SU-DHL-6 (cell line): ENCODE results near the gene SUPT4H1.
A peak's percentile ranks its signal among the peaks of the same experiment; 100 is the strongest.

ENCODE experiments used
- H2AFZ ChIP-seq: fragments of 200-600 bp; sonication (generic); 2 replicates; pipeline ENCODE4 v1.6.1; 2014; ENCODE audit warnings: low read depth, mild to moderate bottlenecking, moderate library complexity, mixed read lengths, antibody characterized with exemption, low read length; ENCODE audit not compliant: severe bottlenecking
- H3F3A ChIP-seq: fragments of 200-600 bp; shearing (Covaris generic); 2 replicates; pipeline ENCODE4 v1.6.0; 2016; ENCODE audit warnings: antibody characterized with exemption, mild to moderate bottlenecking; ENCODE audit not compliant: insufficient read depth
- H3K27ac ChIP-seq: fragments of 200-600 bp; sonication (generic); 2 replicates; pipeline ENCODE4 v1.5.1; 2016; ENCODE audit warnings: low read depth, mild to moderate bottlenecking, low read length, moderate library complexity, mixed read lengths
- H3K27me3 ChIP-seq: fragments of 200-600 bp; sonication (generic), shearing (Covaris generic); 2 replicates; pipeline ENCODE4 v1.6.0; 2014; ENCODE audit warnings: mild to moderate bottlenecking, low read length
- H3K36me3 ChIP-seq: fragments of 200-600 bp; sonication (generic); 2 replicates; pipeline ENCODE4 v1.6.1; 2014; ENCODE audit warnings: mild to moderate bottlenecking, low read length, mixed read lengths
- H3K4me2 ChIP-seq: fragments of 300-600, 200-600 bp; shearing (Covaris generic), sonication (generic); 2 replicates; pipeline ENCODE4 v1.6.0; 2014; ENCODE audit warnings: low read length, low read depth, mild to moderate bottlenecking; ENCODE audit not compliant: poor library complexity, severe bottlenecking
- H3K4me3 ChIP-seq: fragments of 200-600 bp; sonication (generic); 2 replicates; pipeline ENCODE4 v1.5.1; 2014; ENCODE audit warnings: antibody characterized with exemption, low read length, mild to moderate bottlenecking, mixed read lengths; ENCODE audit not compliant: insufficient read depth, poor library complexity, severe bottlenecking
- H3K79me2 ChIP-seq: fragments of 200-600 bp; sonication (generic); 2 replicates; pipeline ENCODE4 v1.6.1; 2014; ENCODE audit warnings: mild to moderate bottlenecking, low read length, moderate library complexity; ENCODE audit not compliant: insufficient read depth
- H3K9ac ChIP-seq: fragments of 200-600 bp; sonication (generic); 2 replicates; pipeline ENCODE4 v1.7.0; 2014; ENCODE audit warnings: mild to moderate bottlenecking, low read length
- H3K9me2 ChIP-seq: fragments of 200-600 bp; sonication (generic); replicated peaks from 2 replicates; pipeline ENCODE4 v1.6.1; 2014; ENCODE audit warnings: low read length; ENCODE audit not compliant: insufficient read depth
- H3K9me3 ChIP-seq: fragments of 200-600 bp; sonication (generic); 2 replicates; pipeline ENCODE4 v1.6.1; 2014; ENCODE audit warnings: low read length, mixed read lengths; ENCODE audit not compliant: insufficient read depth
- H4K20me1 ChIP-seq: fragments of 200-600 bp; sonication (generic); 2 replicates; pipeline ENCODE4 v1.6.1; 2014; ENCODE audit warnings: low read depth, mild to moderate bottlenecking, antibody characterized with exemption, low read length, moderate library complexity, mixed read lengths
- EZH2phosphoT487 ChIP-seq: fragments of 200-600 bp; sonication (generic), shearing (Covaris generic); conservative IDR thresholded peaks from 2 replicates; pipeline ENCODE4 v1.6.1; 2018; ENCODE audit warnings: mild to moderate bottlenecking, antibody characterized with exemption, low read length, moderate library complexity, mixed read lengths
- TF ChIP-seq, protein P1 (sequence below): fragments of 200-600 bp; sonication (generic); IDR thresholded peaks from one replicate; pipeline ENCODE4 v1.5.1; 2017; ENCODE audit warnings: antibody characterized with exemption, mild to moderate bottlenecking, low read length, moderate library complexity; ENCODE audit not compliant: insufficient read depth, poor library complexity, severe bottlenecking

SUPT4H1 gene

DNA sequence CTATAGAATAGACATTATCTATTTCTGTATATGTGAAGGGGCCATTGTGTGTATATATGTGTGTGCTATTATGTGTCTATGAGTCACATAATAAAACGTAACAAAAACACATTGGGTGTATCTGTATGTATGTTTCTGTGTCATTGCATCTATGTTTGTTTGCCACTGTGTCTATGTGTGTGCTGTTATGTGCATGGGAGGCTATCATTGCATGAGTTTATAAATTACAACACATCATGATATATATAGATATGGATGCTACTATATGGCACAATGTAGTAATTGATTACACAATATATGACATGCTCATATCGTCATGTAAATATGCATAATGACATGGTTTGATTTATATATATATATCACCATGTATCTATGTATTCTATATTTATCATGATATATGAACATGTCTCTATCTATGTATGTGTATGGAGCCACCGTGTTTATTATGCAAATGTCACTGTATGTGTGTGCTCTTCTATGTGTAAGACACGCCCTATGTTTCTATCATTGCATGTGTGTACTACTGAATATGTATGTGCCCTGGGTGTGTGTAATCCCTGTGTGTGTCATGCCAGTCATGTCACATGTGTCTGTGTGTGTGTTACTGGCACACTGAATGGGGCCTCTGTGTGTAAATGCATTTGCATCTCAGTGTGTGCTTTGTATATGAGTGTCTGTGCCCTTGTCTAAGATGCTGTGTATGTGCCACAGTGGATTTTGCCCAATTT lies 22.0 kb downstream of the SUPT4H1 start:
- H3K9me2 ChIP-seq, result no peaks in the 10 kb centered on the region
- no peaks in the 10 kb centered on the region for H3K27me3 ChIP-seq
- no peak overlapping the region for H2AFZ ChIP-seq
- H3K79me2 ChIP-seq, result peaks cover 20% of the 10 kb centered on the region
- TF ChIP-seq, protein P1, sequence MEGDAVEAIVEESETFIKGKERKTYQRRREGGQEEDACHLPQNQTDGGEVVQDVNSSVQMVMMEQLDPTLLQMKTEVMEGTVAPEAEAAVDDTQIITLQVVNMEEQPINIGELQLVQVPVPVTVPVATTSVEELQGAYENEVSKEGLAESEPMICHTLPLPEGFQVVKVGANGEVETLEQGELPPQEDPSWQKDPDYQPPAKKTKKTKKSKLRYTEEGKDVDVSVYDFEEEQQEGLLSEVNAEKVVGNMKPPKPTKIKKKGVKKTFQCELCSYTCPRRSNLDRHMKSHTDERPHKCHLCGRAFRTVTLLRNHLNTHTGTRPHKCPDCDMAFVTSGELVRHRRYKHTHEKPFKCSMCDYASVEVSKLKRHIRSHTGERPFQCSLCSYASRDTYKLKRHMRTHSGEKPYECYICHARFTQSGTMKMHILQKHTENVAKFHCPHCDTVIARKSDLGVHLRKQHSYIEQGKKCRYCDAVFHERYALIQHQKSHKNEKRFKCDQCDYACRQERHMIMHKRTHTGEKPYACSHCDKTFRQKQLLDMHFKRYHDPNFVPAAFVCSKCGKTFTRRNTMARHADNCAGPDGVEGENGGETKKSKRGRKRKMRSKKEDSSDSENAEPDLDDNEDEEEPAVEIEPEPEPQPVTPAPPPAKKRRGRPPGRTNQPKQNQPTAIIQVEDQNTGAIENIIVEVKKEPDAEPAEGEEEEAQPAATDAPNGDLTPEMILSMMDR, result no peak
- no peak for TF ChIP-seq EZH2phosphoT487
- peak overlapping the region; percentile 100 for H3K9ac ChIP-seq
- no peaks in the 10 kb centered on the region for H4K20me1 ChIP-seq
- no peaks in the 10 kb centered on the region for H3K9me3 ChIP-seq
- H3F3A ChIP-seq, result peaks cover 74% of the 10 kb centered on the region
- H3K36me3 ChIP-seq, result peaks cover 20% of the 10 kb centered on the region
- peak overlapping the region; percentile 96 for H3K4me3 ChIP-seq
- peak overlapping the region; percentile 76 for H3K4me2 ChIP-seq
- peak overlapping the region; percentile 97 for H3K27ac ChIP-seq

DNA sequence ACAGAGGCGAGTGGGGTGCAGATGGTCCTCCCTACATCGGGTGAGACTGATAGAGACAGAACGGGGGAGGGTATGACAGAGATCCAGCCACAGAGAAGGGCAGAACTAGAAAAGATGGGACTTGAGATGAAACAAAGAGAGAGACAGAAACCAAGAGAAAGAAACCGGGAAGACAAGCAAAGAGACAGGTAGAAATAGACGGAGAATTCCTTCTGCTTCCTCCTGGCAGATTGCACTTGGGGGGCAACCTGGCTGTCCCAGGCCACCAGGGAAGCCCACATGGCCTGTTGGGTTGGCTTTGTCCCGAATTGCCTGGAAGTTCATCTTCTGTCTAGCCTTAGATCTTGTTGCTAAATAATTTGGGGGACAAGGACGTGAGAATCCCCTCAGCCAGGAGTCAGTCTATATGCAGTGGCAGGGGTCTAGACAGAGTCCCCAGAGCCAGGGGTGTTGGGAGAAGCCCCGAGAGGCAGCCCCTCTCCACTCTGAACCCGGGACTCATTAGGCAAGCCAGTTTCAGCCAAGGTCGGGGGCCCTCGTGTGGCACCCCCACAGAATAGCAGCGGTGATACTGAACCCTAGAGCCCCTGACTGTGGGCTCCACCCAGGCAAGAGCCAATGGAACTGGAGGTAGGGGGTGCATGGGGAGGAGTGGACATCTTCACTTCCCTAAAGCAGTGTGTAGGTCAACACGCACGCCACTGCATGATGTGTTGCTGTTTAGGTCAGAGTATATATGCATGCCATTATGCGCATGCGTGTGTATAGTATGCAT lies 22.8 kb downstream of the SUPT4H1 start:
- Histone ChIP-seq H3K27ac (peak overlapping the region; percentile 97), H3K4me2 (peak overlapping the region; percentile 76), H3K9me3 (no peaks in the 10 kb centered on the region), H3K79me2 (peaks cover 20% of the 10 kb centered on the region), H3F3A (peaks cover 67% of the 10 kb centered on the region), H3K9me2 (no peaks in the 10 kb centered on the region), H3K4me3 (no peak overlapping the region), H2AFZ (no peak overlapping the region), H3K27me3 (no peaks in the 10 kb centered on the region), H3K9ac (peak overlapping the region; percentile 41), H4K20me1 (no peaks in the 10 kb centered on the region), H3K36me3 (peaks cover 20% of the 10 kb centered on the region)
- no peak for TF ChIP-seq EZH2phosphoT487
- TF ChIP-seq, protein P1, result peak; percentile 71

DNA sequence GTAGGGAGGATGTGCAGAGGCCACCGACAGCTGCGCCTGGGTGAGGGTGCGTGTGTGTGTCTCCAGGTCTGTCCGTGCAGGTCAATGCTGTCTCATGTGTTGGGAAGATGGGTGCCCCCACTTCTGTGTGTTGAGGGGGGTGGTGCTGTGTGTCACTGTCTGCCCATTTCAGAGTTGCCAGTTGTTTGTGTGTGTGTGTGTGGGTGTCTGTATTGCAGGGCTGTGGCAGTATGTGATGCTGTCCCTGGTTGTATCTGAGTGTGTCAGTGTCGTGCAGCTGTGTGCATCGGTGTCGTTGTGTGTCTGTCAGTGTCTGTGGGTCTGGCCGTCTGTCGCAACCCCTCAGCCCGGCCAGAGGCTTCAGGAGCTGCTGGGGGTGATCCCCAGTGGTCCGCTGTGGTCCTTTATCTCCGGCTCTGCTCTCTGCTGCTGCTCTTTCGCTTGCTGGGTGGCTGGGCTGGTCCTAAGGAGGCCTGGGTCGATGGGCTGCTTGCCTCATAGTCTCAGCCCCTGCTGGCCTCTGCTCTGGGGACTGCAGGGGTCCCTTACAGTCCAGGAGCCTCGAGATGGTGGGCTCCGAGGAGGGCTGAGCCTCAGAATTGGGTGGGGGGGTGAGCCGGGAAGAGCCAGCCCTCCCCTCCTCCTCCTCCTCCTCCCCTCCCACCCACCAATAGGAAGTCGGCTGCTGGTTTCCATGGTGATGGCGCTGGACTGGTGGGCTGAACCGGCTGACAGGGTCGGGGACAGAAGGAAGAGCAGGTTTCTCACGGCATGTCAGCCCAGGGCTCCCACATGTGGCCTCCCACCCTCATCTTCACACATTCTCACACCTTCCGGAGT lies 23.6 kb downstream of the SUPT4H1 start, which contains the start of gene TSPOAP1:
TSPOAP1 (minus strand) TSS at position 601 of the 840 bp plus-strand sequence. CDS start 875 bp downstream, outside the sequence.
- peak within 1 kb of the TSS; percentile 41 for H3K9ac ChIP-seq
- TF ChIP-seq EZH2phosphoT487, result no peak
- TF ChIP-seq, protein P1, result no peak
- H3K36me3 ChIP-seq, result peaks cover 20% of the 10 kb centered on the region
- no peak within 1 kb of the TSS for H2AFZ ChIP-seq
- H3K27me3 ChIP-seq, result no peaks in the 10 kb centered on the region
- no peaks in the 10 kb centered on the region for H3K9me2 ChIP-seq
- peaks cover 18% of the 10 kb centered on the region for H3K79me2 ChIP-seq
- H3K9me3 ChIP-seq, result no peaks in the 10 kb centered on the region
- peak within 1 kb of the TSS; percentile 97 for H3K27ac ChIP-seq
- H3F3A ChIP-seq, result peaks cover 59% of the 10 kb centered on the region
- peak within 1 kb of the TSS; percentile 76 for H3K4me2 ChIP-seq
- no peak within 1 kb of the TSS for H3K4me3 ChIP-seq
- no peaks in the 10 kb centered on the region for H4K20me1 ChIP-seq
